ENCODE results near the gene NKIRAS1. TPM values are rescaled to one million over a fixed set of nuclear protein-coding genes. Genes with fewer than 3 reads are reported as not detected.
A peak's percentile ranks its signal among the peaks of the same experiment; 100 is the strongest.

The NKIRAS1 gene
- polyA plus RNA-seq, 3 donors: 0.69 to 2.0 (median 1.9) TPM

GRCh38 chr3:23859839-23860382 is 56.9 kb downstream of the NKIRAS1 start:
- Mint-ChIP-seq H3K27ac (peak overlapping the region in 1 of 7 donors; percentile 10), H3K4me1 (peaks cover 45% of the 10 kb centered on the region), H3K27me3 (ENCODE audit: low read depth in 3 of 3) (no peaks in the 10 kb centered on the region), H3K4me3 (no peak overlapping the region), H3K36me3 (peaks cover 27 to 28% of the 10 kb centered on the region in 2 donors), H3K9me3 (peaks cover 0 to 5% (median 2%) of the 10 kb centered on the region in 7 donors)
- H2AFZ ChIP-seq (ENCODE audit: insufficient read depth, low read depth, low read length, poor library complexity, severe bottlenecking): no peak overlapping the region
- peaks cover 100% of the 10 kb centered on the region for H4K20me1 ChIP-seq (ENCODE audit: insufficient read depth, low read length)
- H3K27me3 ChIP-seq (ENCODE audit: control insufficient read depth in 2 of 2, insufficient read depth in 2 of 2, low read length in 2 of 2): no peaks in the 10 kb centered on the region
- peaks cover 29 to 39% of the 10 kb centered on the region in 2 donors for H3K4me1 ChIP-seq (ENCODE audit: control insufficient read depth in 1 of 2, insufficient read depth in 2 of 2, low read length in 2 of 2)
- H3K9ac ChIP-seq (ENCODE audit: insufficient read depth, low read length, poor library complexity, severe bottlenecking): no peak overlapping the region
- H3K79me2 ChIP-seq (ENCODE audit: insufficient read depth, low read length): peaks cover 63% of the 10 kb centered on the region
- H3K4me2 ChIP-seq (replicated peaks; ENCODE audit: extremely low read depth, low read length, poor library complexity, severe bottlenecking): no peak overlapping the region
- intact Hi-C loops (cut with micrococcal nuclease): no loop called here
- TF ChIP-seq, protein P1, sequence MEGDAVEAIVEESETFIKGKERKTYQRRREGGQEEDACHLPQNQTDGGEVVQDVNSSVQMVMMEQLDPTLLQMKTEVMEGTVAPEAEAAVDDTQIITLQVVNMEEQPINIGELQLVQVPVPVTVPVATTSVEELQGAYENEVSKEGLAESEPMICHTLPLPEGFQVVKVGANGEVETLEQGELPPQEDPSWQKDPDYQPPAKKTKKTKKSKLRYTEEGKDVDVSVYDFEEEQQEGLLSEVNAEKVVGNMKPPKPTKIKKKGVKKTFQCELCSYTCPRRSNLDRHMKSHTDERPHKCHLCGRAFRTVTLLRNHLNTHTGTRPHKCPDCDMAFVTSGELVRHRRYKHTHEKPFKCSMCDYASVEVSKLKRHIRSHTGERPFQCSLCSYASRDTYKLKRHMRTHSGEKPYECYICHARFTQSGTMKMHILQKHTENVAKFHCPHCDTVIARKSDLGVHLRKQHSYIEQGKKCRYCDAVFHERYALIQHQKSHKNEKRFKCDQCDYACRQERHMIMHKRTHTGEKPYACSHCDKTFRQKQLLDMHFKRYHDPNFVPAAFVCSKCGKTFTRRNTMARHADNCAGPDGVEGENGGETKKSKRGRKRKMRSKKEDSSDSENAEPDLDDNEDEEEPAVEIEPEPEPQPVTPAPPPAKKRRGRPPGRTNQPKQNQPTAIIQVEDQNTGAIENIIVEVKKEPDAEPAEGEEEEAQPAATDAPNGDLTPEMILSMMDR (IDR thresholded peaks at IDR 0.05): no peak
- no peak overlapping the region for H3K4me3 ChIP-seq (replicated peaks in 1 of 3; ENCODE audit: low read depth in 2 of 3, low read length in 3 of 3)
- H3K27ac ChIP-seq (ENCODE audit: low read depth in 1 of 2, low read length in 2 of 2): no peak overlapping the region
- H3K9me3 ChIP-seq (replicated peaks in 1 of 2; ENCODE audit: control insufficient read depth in 1 of 2, insufficient read depth in 1 of 2, low read length in 2 of 2): no peaks in the 10 kb centered on the region
- peaks cover 0 to 4% of the 10 kb centered on the region in 2 donors for H3K36me3 ChIP-seq (replicated peaks in 1 of 2; ENCODE audit: control insufficient read depth in 1 of 2, insufficient read depth in 2 of 2, low read length in 2 of 2)
- 98% methylated on average over 4 of the region's 7 CpGs for WGBS (ENCODE audit: insufficient coverage)
- DNase-seq: no peak

DNA sequence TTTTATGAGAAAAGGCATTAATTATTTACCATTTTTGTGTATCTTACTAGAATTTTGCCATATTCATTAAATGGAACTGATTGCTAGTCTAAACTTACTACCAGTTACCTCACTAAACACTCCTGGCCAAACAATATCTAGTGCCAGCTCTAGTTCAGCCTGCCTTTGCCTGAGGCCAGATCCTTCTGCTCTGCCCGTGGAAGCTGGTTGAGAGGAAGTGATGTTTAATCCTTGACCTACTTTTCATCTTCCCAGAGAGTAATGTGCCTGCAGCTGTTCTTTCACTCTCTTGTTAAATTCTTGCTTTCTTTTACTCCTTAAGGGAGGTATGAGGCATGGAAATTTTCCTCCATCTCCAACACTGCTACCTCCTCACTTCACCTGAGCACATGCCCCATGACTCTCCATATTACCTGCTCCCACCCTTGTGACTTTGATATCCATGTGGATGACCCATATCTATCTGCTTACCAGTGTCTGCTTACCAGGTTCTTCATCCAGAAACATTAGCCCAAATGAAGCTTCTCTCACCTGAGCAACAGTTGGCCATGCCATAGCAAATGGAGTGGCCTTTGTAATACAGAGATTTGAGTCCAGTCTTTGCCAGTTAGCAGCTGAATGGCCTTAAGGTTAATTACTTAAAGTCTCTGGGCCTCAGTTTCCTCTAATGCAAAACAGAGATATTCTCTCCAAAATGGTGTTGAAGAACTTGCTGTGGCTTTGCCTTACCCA is 57.6 kb downstream of the NKIRAS1 start:
- Histone ChIP-seq H3K27me3 (ENCODE audit: control insufficient read depth in 2 of 2, insufficient read depth in 2 of 2, low read length in 2 of 2) (no peaks in the 10 kb centered on the region), H3K79me2 (ENCODE audit: insufficient read depth, low read length) (peaks cover 64% of the 10 kb centered on the region), H2AFZ (ENCODE audit: insufficient read depth, low read depth, low read length, poor library complexity, severe bottlenecking) (no peak overlapping the region), H3K4me2 (replicated peaks; ENCODE audit: extremely low read depth, low read length, poor library complexity, severe bottlenecking) (no peak overlapping the region), H3K9ac (ENCODE audit: insufficient read depth, low read length, poor library complexity, severe bottlenecking) (no peak overlapping the region), H3K4me3 (replicated peaks in 1 of 3; ENCODE audit: low read depth in 2 of 3, low read length in 3 of 3) (no peak overlapping the region), H3K4me1 (ENCODE audit: control insufficient read depth in 1 of 2, insufficient read depth in 2 of 2, low read length in 2 of 2) (peaks cover 29 to 39% of the 10 kb centered on the region in 2 donors), H3K9me3 (replicated peaks in 1 of 2; ENCODE audit: control insufficient read depth in 1 of 2, insufficient read depth in 1 of 2, low read length in 2 of 2) (no peaks in the 10 kb centered on the region), H3K27ac (ENCODE audit: low read depth in 1 of 2, low read length in 2 of 2) (peak overlapping the region in 1 of 2 donors; percentile 0), H4K20me1 (ENCODE audit: insufficient read depth, low read length) (peaks cover 100% of the 10 kb centered on the region), H3K36me3 (replicated peaks in 1 of 2; ENCODE audit: control insufficient read depth in 1 of 2, insufficient read depth in 2 of 2, low read length in 2 of 2) (no peaks in the 10 kb centered on the region)
- Mint-ChIP-seq H3K4me1 (peaks cover 45% of the 10 kb centered on the region), H3K4me3 (no peak overlapping the region), H3K9me3 (peaks cover 0 to 5% (median 2%) of the 10 kb centered on the region in 7 donors), H3K36me3 (peaks cover 22% of the 10 kb centered on the region in 2 donors), H3K27ac (peak overlapping the region in 5 of 7 donors; percentile 23 to 58 (median 50)), H3K27me3 (ENCODE audit: low read depth in 3 of 3) (no peaks in the 10 kb centered on the region)
- intact Hi-C loops (cut with micrococcal nuclease): no loop called here
- TF ChIP-seq, protein P1 (IDR thresholded peaks at IDR 0.05): no peak
- WGBS (ENCODE audit: insufficient coverage): no CpG with 5 or more reads among the region's 1 CpG
- DNase-seq: no peak

Measured in CD14-positive monocyte (primary cell).